CD4-positive, alpha-beta T cell (primary cell): ENCODE results near the gene LYL1. TPM values are rescaled to one million over a fixed set of nuclear protein-coding genes. Genes with fewer than 3 reads are reported as not detected.

Source experiments
- ATAC-seq: fragments of 200-7000 bp; cut with Tn5 transposase; one replicate; pipeline ENCODE4 v1.10.0; 2022; ENCODE audit warnings: mild to moderate bottlenecking; ENCODE audit not compliant: poor library complexity
- CTCF ChIA-PET: fragments of 350-600 bp; sonication (Branson Sonifier 250); formaldehyde crosslinking; loops from one replicate; lab custom pipeline; 2021; ENCODE audit warnings: antibody characterized with exemption, inconsistent platforms; lab: Charles Lee
- POLR2A ChIA-PET: fragments of 350-600 bp; sonication (Branson Sonifier 250); formaldehyde crosslinking; loops from one replicate; lab custom pipeline; 2021; ENCODE audit warnings: antibody characterized with exemption, inconsistent platforms; lab: Charles Lee
- DNase-seq, 14 experiments: peaks; one replicate each; pipeline ENCODE4 v3.0.0-alpha.2; 2013 to 2020; ENCODE audit warnings: mixed read lengths in 2 of 14
- H3K27ac ChIP-seq, 2 donors: one replicate each; pipeline versions ENCODE4 v1.5.1 to v1.7.0; 2013; ENCODE audit warnings: low read length in 2 of 2, low read depth in 1 of 2, mild to moderate bottlenecking in 1 of 2
- H3K27me3 ChIP-seq, 2 experiments: 1 replicate in 1 of 2; 2 replicates in 1 of 2; pipeline versions ENCODE4 v1.6.1 to v1.7.0; 2013; ENCODE audit warnings: low read length in 2 of 2, control low read depth in 1 of 2, mild to moderate bottlenecking in 1 of 2, moderate library complexity in 1 of 2; ENCODE audit not compliant: insufficient read depth in 2 of 2, control insufficient read depth in 1 of 2
- H3K36me3 ChIP-seq: one replicate; pipeline ENCODE4 v1.6.1; 2013; ENCODE audit warnings: low read length, control low read depth; ENCODE audit not compliant: insufficient read depth
- H3K4me1 ChIP-seq: one replicate; pipeline ENCODE4 v1.6.1; 2013; ENCODE audit warnings: low read length, control low read depth; ENCODE audit not compliant: insufficient read depth
- H3K4me3 ChIP-seq: one replicate; pipeline ENCODE4 v1.5.1; 2013; ENCODE audit warnings: mild to moderate bottlenecking, low read length, moderate library complexity
- H3K9me3 ChIP-seq, 2 experiments: 1 replicate in 1 of 2; 2 replicates in 1 of 2; pipeline versions ENCODE4 v1.6.1 to v1.7.0; 2013; ENCODE audit warnings: low read length in 2 of 2, mild to moderate bottlenecking in 2 of 2, control low read depth in 1 of 2, moderate library complexity in 1 of 2; ENCODE audit not compliant: control insufficient read depth in 1 of 2, insufficient read depth in 1 of 2
- H3K27ac Mint-ChIP-seq: one replicate; pipeline ENCODE4 v1.8.0; 2020; ENCODE audit warnings: mixed read lengths
- H3K27me3 Mint-ChIP-seq: one replicate; pipeline ENCODE4 v1.8.0; 2021; ENCODE audit warnings: mixed read lengths
- H3K36me3 Mint-ChIP-seq: one replicate; pipeline ENCODE4 v1.8.0; 2021; ENCODE audit warnings: low read depth, mixed read lengths
- H3K4me1 Mint-ChIP-seq: one replicate; pipeline ENCODE4 v1.8.0; 2021; ENCODE audit warnings: low read depth, mixed read lengths
- H3K4me3 Mint-ChIP-seq: one replicate; pipeline ENCODE4 v1.8.0; 2020; ENCODE audit warnings: mild to moderate bottlenecking, mixed read lengths
- H3K9me3 Mint-ChIP-seq: one replicate; pipeline ENCODE4 v1.8.0; 2020; ENCODE audit warnings: mixed read lengths
- intact Hi-C, 2 experiments: fragments of 100-400 bp; cut with DNase I in 1 of 2; cut with micrococcal nuclease in 1 of 2; formaldehyde crosslinking; loops; one replicate each; pipeline versions ENCODE4 v1.15.1 to v1.9.0; 2023 to 2025; cut with DNase I, micrococcal nuclease
- total RNA-seq, 174 experiments: library from RNA in 2 of 174; stranded (reverse) in 2 of 174; gene quantifications; one replicate each; pipeline ENCODE4 v1.2.3 and lab custom pipeline; 2021 to 2026
- TF ChIP-seq, protein P1 (sequence below): fragments of 200-600 bp; IDR thresholded peaks from one replicate; pipeline ENCODE4 v1.8.0; 2022; ENCODE audit warnings: antibody characterized with exemption, mild to moderate bottlenecking

Gene LYL1
- total RNA-seq, 2 experiments from 2014 or later: 1.9 to 2.1 TPM

DNA sequence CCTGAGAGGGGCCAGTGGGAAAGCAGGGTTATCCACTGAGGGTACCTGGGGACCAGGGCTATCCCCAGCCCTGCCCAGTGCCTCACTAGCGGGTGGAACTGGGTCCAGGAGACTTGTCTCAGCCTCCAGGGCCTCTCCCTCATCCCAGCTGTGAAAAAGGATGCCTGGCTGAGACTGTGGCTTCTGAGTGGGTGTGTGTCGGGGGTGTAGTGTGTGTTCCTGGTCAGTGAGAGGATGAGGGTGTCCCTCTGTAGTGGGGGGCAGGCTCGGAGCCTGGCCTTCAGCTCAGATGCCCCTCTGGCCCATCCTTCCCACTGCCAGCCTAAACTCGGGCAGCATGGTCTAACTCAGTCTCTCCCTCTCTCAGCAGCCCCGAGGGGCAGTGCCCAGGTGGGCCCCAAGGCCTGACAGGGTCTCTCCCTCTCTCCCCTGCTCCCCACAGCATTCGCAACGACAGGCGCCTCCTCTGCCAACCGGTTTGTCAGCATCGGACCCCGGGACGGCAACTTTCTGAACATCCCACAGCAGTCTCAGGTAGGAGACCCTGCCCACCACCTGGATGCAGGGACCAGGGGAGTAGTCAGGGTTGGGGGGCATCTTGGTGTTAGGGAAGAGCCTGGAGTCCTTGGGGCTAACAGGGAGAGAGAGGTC is 12.7 kb downstream of the LYL1 start:
- intact Hi-C loops: no loop called here
- Mint-ChIP-seq H3K4me3 (no peak overlapping the region), H3K27ac (no peak overlapping the region), H3K4me1 (peaks cover 4% of the 10 kb centered on the region), H3K36me3 (no peaks in the 10 kb centered on the region), H3K9me3 (no peaks in the 10 kb centered on the region), H3K27me3 (peaks cover 9% of the 10 kb centered on the region)
- DNase-seq (no peak), ATAC-seq (no peak)
- ChIA-PET POLR2A (no interaction called here), CTCF (interaction anchor here (0.9 to 1.4 kb wide), 2 partner anchors 29 to 124 kb away, joined by 3 to 4 read pairs; no protein-coding TSS in a partner anchor)
- no peak overlapping the region for H3K4me3 ChIP-seq
- H3K4me1 ChIP-seq: peaks cover 13% of the 10 kb centered on the region
- no peak overlapping the region for H3K27ac ChIP-seq
- no peaks in the 10 kb centered on the region for H3K36me3 ChIP-seq
- TF ChIP-seq, protein P1, sequence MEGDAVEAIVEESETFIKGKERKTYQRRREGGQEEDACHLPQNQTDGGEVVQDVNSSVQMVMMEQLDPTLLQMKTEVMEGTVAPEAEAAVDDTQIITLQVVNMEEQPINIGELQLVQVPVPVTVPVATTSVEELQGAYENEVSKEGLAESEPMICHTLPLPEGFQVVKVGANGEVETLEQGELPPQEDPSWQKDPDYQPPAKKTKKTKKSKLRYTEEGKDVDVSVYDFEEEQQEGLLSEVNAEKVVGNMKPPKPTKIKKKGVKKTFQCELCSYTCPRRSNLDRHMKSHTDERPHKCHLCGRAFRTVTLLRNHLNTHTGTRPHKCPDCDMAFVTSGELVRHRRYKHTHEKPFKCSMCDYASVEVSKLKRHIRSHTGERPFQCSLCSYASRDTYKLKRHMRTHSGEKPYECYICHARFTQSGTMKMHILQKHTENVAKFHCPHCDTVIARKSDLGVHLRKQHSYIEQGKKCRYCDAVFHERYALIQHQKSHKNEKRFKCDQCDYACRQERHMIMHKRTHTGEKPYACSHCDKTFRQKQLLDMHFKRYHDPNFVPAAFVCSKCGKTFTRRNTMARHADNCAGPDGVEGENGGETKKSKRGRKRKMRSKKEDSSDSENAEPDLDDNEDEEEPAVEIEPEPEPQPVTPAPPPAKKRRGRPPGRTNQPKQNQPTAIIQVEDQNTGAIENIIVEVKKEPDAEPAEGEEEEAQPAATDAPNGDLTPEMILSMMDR: no peak
- no peaks in the 10 kb centered on the region for H3K27me3 ChIP-seq
- H3K9me3 ChIP-seq: no peaks in the 10 kb centered on the region

DNA sequence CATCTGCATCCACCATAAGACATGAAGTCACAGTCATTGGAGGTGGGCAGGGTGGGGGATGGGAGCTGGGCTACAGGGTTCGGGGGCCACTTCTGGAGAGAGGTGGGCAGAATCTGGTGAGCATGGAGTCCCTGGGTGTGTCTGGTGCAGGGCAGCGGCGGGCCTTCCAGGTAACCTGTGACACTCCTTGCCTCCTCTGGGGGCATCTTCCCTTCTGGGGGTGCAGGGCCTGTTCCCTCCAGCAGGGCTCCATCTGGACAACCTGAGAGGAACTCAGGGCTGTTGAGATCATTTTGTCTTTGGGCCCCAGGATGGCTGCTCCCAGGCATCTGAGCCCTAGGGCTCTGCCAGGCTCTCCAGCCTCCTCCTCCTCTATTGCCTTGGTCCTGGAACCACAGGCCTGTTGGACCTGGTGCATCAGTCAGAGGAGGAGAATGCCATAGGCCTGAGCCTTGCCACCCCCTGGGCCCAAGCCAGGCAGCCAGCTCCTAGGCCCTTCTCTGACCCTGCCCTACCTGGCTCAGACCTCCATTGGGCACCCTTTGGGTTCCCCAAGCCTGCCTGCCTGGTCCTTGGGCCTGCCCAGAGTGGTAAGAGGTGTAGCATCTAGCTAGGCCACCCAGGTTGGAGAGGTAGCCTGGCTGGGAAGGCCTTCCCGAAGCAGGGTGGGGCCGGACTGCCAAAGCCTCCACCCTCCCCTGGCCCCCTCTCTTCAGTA is 13.4 kb downstream of the LYL1 start:
- H3K4me1 ChIP-seq: peaks cover 6% of the 10 kb centered on the region
- no peaks in the 10 kb centered on the region for H3K9me3 ChIP-seq
- Mint-ChIP-seq H3K27ac (no peak overlapping the region), H3K27me3 (peaks cover 4% of the 10 kb centered on the region), H3K4me1 (peaks cover 4% of the 10 kb centered on the region), H3K4me3 (no peak overlapping the region), H3K36me3 (no peaks in the 10 kb centered on the region), H3K9me3 (no peaks in the 10 kb centered on the region)
- ATAC-seq (peak; percentile 67), DNase-seq (peak in 2 of 14 experiments; percentile 37 to 50)
- POLR2A ChIA-PET: no interaction called here
- intact Hi-C loops: no loop called here
- CTCF ChIA-PET: interaction anchor here (0.9 to 1.4 kb wide), 2 partner anchors 28 to 124 kb away, joined by 3 to 4 read pairs; no protein-coding TSS in a partner anchor
- no peak overlapping the region for H3K27ac ChIP-seq
- H3K27me3 ChIP-seq: no peaks in the 10 kb centered on the region
- TF ChIP-seq, protein P1: no peak
- H3K36me3 ChIP-seq: no peaks in the 10 kb centered on the region
- no peak overlapping the region for H3K4me3 ChIP-seq

GRCh38 chr19:13087795-13088537 is 14.7 kb downstream of the LYL1 start:
- TF ChIP-seq, protein P1: no peak
- H3K27ac Mint-ChIP-seq: no peak overlapping the region
- H3K36me3 ChIP-seq: no peaks in the 10 kb centered on the region
- no peaks in the 10 kb centered on the region for H3K4me1 Mint-ChIP-seq
- ChIA-PET POLR2A (no interaction called here), CTCF (no interaction called here)
- H3K27me3 ChIP-seq: no peaks in the 10 kb centered on the region
- H3K36me3 Mint-ChIP-seq: no peaks in the 10 kb centered on the region
- no peak overlapping the region for H3K4me3 Mint-ChIP-seq
- DNase-seq (no peak), ATAC-seq (no peak)
- H3K4me3 ChIP-seq: no peak overlapping the region
- intact Hi-C loops: no loop called here
- no peaks in the 10 kb centered on the region for H3K27me3 Mint-ChIP-seq
- no peaks in the 10 kb centered on the region for H3K9me3 ChIP-seq
- no peak overlapping the region for H3K27ac ChIP-seq
- no peaks in the 10 kb centered on the region for H3K4me1 ChIP-seq
- no peaks in the 10 kb centered on the region for H3K9me3 Mint-ChIP-seq
